Measurements from ENCODE around the gene DHX40.
A peak's percentile ranks its signal among the peaks of the same experiment; 100 is the strongest.
"Not testable (repeated sequence)": the region's sequence is repeated elsewhere in the genome, so short reads cannot be mapped to it uniquely, and the experiment has no call there.

Gene DHX40

GRCh38 chr17:59629174-59629573, 63.8 kb downstream of the DHX40 start:
- ATAC-seq (no peak), DNase-seq (no peak)

GRCh38 chr17:59631276-59631675, 65.9 kb downstream of the DHX40 start:
- DNase-seq: no peak
- ATAC-seq: no peak

- DNase-seq: no peak
- no peak for ATAC-seq
Measured at GRCh38 chr17:59632398-59632797, 67.0 kb downstream of the DHX40 start.

GRCh38 chr17:59633658-59634359, 68.4 kb downstream of the DHX40 start:
- DNase-seq (no peak), ATAC-seq (no peak)

- DNase-seq (no peak), ATAC-seq (no peak)
Measured at GRCh38 chr17:59634632-59635541, 69.5 kb downstream of the DHX40 start.

- ATAC-seq (no peak), DNase-seq (no peak)
Measured at GRCh38 chr17:59637611-59638310, 72.4 kb downstream of the DHX40 start.

GRCh38 chr17:59638553-59638952, 73.1 kb downstream of the DHX40 start:
- ATAC-seq: no peak
- DNase-seq: no peak

GRCh38 chr17:59641799-59642484, 76.5 kb downstream of the DHX40 start:
- DNase-seq: no peak
- ATAC-seq: peak; percentile 93

GRCh38 chr17:59642565-59642964, 77.2 kb downstream of the DHX40 start:
- DNase-seq (no peak), ATAC-seq (no peak)

GRCh38 chr17:59643159-59644140, 78.0 kb downstream of the DHX40 start:
- DNase-seq (no peak), ATAC-seq (no peak)

- DNase-seq (no peak), ATAC-seq (no peak)
Measured at GRCh38 chr17:59647288-59647687, 81.9 kb downstream of the DHX40 start.

- DNase-seq (no peak), ATAC-seq (no peak)
Measured at GRCh38 chr17:59649886-59650285, 84.5 kb downstream of the DHX40 start.

GRCh38 chr17:59650642-59651041, 85.2 kb downstream of the DHX40 start:
- DNase-seq (no peak), ATAC-seq (peak; percentile 40)

GRCh38 chr17:59651346-59651745, 85.9 kb downstream of the DHX40 start:
- ATAC-seq: no peak

GRCh38 chr17:59652119-59652518, 86.7 kb downstream of the DHX40 start:
- DNase-seq (no peak), ATAC-seq (no peak)

More at GRCh38 chr17:59651346-59651745, 85.9 kb downstream of the DHX40 start:
- DNase-seq: no peak

GRCh38 chr17:59656624-59657023, 91.2 kb downstream of the DHX40 start:
- ATAC-seq, DNase-seq: not testable (repeated sequence)

All from stimulated activated naive CD8-positive, alpha-beta T cell treated with anti-CD3 and anti-CD28 coated beads, Interleukin-15, Interleukin-2, amounts not matched to agents 100 U/mL and 50 U/mL, for 24 hours (primary cell).